ENCODE measurements around the gene GPX1. TPM values are rescaled to one million over a fixed set of nuclear protein-coding genes. Genes with fewer than 3 reads are reported as not detected.

Gene GPX1
- total and polyA plus RNA-seq, 2 of the 8 experiments (the other 6 are each of a cell fraction or from before 2014, with no cell fraction given), result 250 to 757 TPM

GRCh38 chr3:49378249-49378895 lies 20.2 kb upstream of the GPX1 start:
- H2BK15ac ChIP-seq (ENCODE audit: low read length), result no peak overlapping the region
- CTCF ChIA-PET (ENCODE audit: partially characterized antibody), result interaction anchor here (1.5 kb wide), 1 partner anchor 71 kb away, joined by 4 read pairs; no protein-coding TSS in a partner anchor
- no peak overlapping the region for H3K9ac ChIP-seq (replicated peaks in 1 of 4; ENCODE audit: extremely low read depth in 1 of 4, low read depth in 3 of 4, low read length in 3 of 4)
- H3K4me3 ChIP-seq (ENCODE audit: extremely low read depth in 1 of 4, insufficient read depth in 2 of 4, low read depth in 3 of 4, low read length in 4 of 4), result no peak overlapping the region
- H2AK5ac ChIP-seq (ENCODE audit: low read depth, low read length), result no peak overlapping the region
- H3K14ac ChIP-seq (ENCODE audit: insufficient read length), result no peak overlapping the region
- no peak overlapping the region for H4K8ac ChIP-seq (ENCODE audit: extremely low read depth, insufficient read depth, low read length)
- 94% methylated on average over 11 of the region's 11 CpGs; no CpG with 5 or more reads in 1 of the 2 experiments for WGBS, 2 experiments (ENCODE audit: extremely low coverage in 1 of 2, insufficient coverage in 1 of 2, insufficient read length in 1 of 2, insufficient replicate concordance in 2 of 2, low coverage in 1 of 2, low lambda C conversion rate in 2 of 2, missing lambda C conversion rate in 1 of 2)
- H3K18ac ChIP-seq (ENCODE audit: extremely low read depth, low read length), result no peak overlapping the region
- H3K79me2 ChIP-seq (ENCODE audit: control insufficient read depth in 1 of 2, insufficient read depth in 2 of 2, low read length in 2 of 2), result peaks cover 3 to 71% of the 10 kb centered on the region in 2 experiments
- no peaks in the 10 kb centered on the region for H3K9me3 ChIP-seq (ENCODE audit: insufficient read depth in 2 of 2, low read depth in 1 of 2, low read length in 1 of 2)
- no peak overlapping the region for H4K91ac ChIP-seq (replicated peaks; ENCODE audit: insufficient read length, low read length)
- DNase-seq (ENCODE audit: low read depth in 1 of 2, low spot score in 2 of 2), result no peak
- no peak overlapping the region for H3K4ac ChIP-seq (replicated peaks; ENCODE audit: insufficient read length, low read depth, low read length)
- no peak overlapping the region for H2AFZ ChIP-seq (ENCODE audit: low read length)
- H3K23me2 ChIP-seq (ENCODE audit: low read depth, low read length), result 0 out of 2 replicates have a peak, but pooled peaks cover under 1% of the 10 kb centered on the region
- H3K4me1 ChIP-seq (replicated peaks in 1 of 4; ENCODE audit: control insufficient read depth in 3 of 4, insufficient read depth in 4 of 4, low read length in 3 of 4), result peaks cover 0 to 2% (median 0%) of the 10 kb centered on the region in 4 experiments; a peak in 1 of 7 replicates
- no peak overlapping the region for H2BK12ac ChIP-seq (ENCODE audit: low read depth, low read length)
- POLR2A ChIA-PET (ENCODE audit: partially characterized antibody), result interaction anchor here (1.2 to 1.6 kb wide), 3 partner anchors 21 to 38 kb away, joined by 3 to 6 read pairs (median 3); partner anchors contain the start of genes RHOA and USP4
- H3K56ac ChIP-seq (replicated peaks; ENCODE audit: insufficient read length, low read depth, low read length), result no peak overlapping the region
- H3K79me1 ChIP-seq (ENCODE audit: low read depth, low read length), result peaks cover 2% of the 10 kb centered on the region; the same call in 1 of the 2 replicates
- H4K20me1 ChIP-seq (replicated peaks in 1 of 2; ENCODE audit: control insufficient read depth in 1 of 2, insufficient read depth in 2 of 2, low read length in 2 of 2), result peaks cover 5 to 17% of the 10 kb centered on the region in 2 experiments
- H2BK20ac ChIP-seq (ENCODE audit: low read length), result no peak overlapping the region
- FAIRE-seq, result no peak
- H2BK5ac ChIP-seq (ENCODE audit: low read depth, low read length), result no peak overlapping the region
- H3K36me3 ChIP-seq (ENCODE audit: control insufficient read depth in 2 of 4, insufficient read depth in 4 of 4, low read length in 3 of 4), result peaks cover 2 to 21% (median 12%) of the 10 kb centered on the region in 4 experiments; a peak in 5 of 8 replicates
- H2BK120ac ChIP-seq (replicated peaks; ENCODE audit: low read depth, low read length), result no peak overlapping the region
- no peaks in the 10 kb centered on the region for H3K27me3 ChIP-seq (replicated peaks in 1 of 4; ENCODE audit: control insufficient read depth in 3 of 4, extremely low read depth in 1 of 4, insufficient read depth in 3 of 4, low read length in 3 of 4)
- no peak overlapping the region for H4K5ac ChIP-seq (ENCODE audit: insufficient read length, low read depth, low read length)
- H3K23ac ChIP-seq (ENCODE audit: insufficient read length), result no peak overlapping the region
- H3K4me2 ChIP-seq (ENCODE audit: insufficient read depth in 1 of 2, low read depth in 2 of 2, low read length in 2 of 2), result no peak overlapping the region
- H3K27ac ChIP-seq (ENCODE audit: low read depth, low read length), result no peak overlapping the region
- TF ChIP-seq BACH1 (IDR thresholded peaks at IDR 0.05; ENCODE audit: low read length) (no peak), CREB1 (IDR thresholded peaks at IDR 0.05) (no peak), USF2 (IDR thresholded peaks at IDR 0.05; ENCODE audit: low read length) (no peak), KDM4A (IDR thresholded peaks at IDR 0.05; ENCODE audit: low read depth, low read length, severe bottlenecking) (no peak), SIN3A (conservative IDR thresholded peaks at IDR 0.05 in 1 of 2, IDR thresholded peaks at IDR 0.05 in 1 of 2; ENCODE audit: low read depth in 1 of 2, low read length in 2 of 2) (no peak), TBP (IDR thresholded peaks at IDR 0.05; ENCODE audit: low read depth, low read length) (no peak), TEAD4 (IDR thresholded peaks at IDR 0.05; ENCODE audit: low read depth, low read length) (no peak), RBBP5 (IDR thresholded peaks at IDR 0.05; ENCODE audit: borderline replicate concordance, low read depth, low read length) (no peak), TCF12 (IDR thresholded peaks at IDR 0.05; ENCODE audit: low read depth, low read length) (no peak), TAF1 (IDR thresholded peaks at IDR 0.05; ENCODE audit: low read depth, low read length) (no peak)
